Caco-2 (cell line): Measurements from ENCODE around the gene ABHD8. TPM values are rescaled to one million over a fixed set of nuclear protein-coding genes. Genes with fewer than 3 reads are reported as not detected.
A peak's percentile ranks its signal among the peaks of the same experiment; 100 is the strongest.
"Not testable (repeated sequence)": the region's sequence is repeated elsewhere in the genome, so short reads cannot be mapped to it uniquely, and the experiment has no call there.

Source experiments
- BruUV-seq: library from RNA; stranded (reverse); fragments of 400-500 nt; replicated peaks from 2 replicates; lab custom pipeline; 2021; lab: Mats Ljungman, UMichigan
- CTCF ChIA-PET: fragments of 300-600 bp; sonication (Branson Sonifier 250); formaldehyde crosslinking; loops from one replicate; lab custom pipeline; 2022; ENCODE audit warnings: antibody characterized with exemption; lab: Charles Lee
- POLR2A ChIA-PET: fragments of 300-600 bp; sonication (Branson Sonifier 250); formaldehyde crosslinking; loops from one replicate; lab custom pipeline; 2022; ENCODE audit warnings: antibody characterized with exemption; lab: Charles Lee
- DNase-seq, 2 experiments: peaks; one replicate each; pipeline versions ENCODE4 v3.0.0 to v3.0.0-alpha.2; 2020 to 2022
- H3K27me3 ChIP-seq: replicated peaks from 2 replicates; pipeline ENCODE4 v1.6.0; 2011; ENCODE audit warnings: low read length; ENCODE audit not compliant: control insufficient read depth, insufficient read depth
- H3K36me3 ChIP-seq: 2 replicates; pipeline ENCODE4 v1.5.1; 2011; ENCODE audit warnings: low read length; ENCODE audit not compliant: control insufficient read depth, insufficient read depth
- H3K4me1 ChIP-seq: fragments of 250-450 bp; sonication (Bioruptor Pico); 2 replicates; pipeline ENCODE4 v1.5.1; 2020; ENCODE audit warnings: mild to moderate bottlenecking
- H3K4me3 ChIP-seq: 2 replicates; pipeline ENCODE4 v1.5.1; 2011; ENCODE audit warnings: low read depth, mild to moderate bottlenecking, control low read depth, low read length
- H3K9me3 ChIP-seq: fragments of 250-450 bp; sonication (Bioruptor Pico); 2 replicates; pipeline ENCODE4 v1.5.1; 2020; ENCODE audit warnings: mild to moderate bottlenecking, moderate library complexity
- H3K27ac Mint-ChIP-seq: one replicate; pipeline ENCODE4 v1.8.0; 2022; ENCODE audit warnings: mixed read lengths; ENCODE audit not compliant: unreplicated experiment
- H3K27me3 Mint-ChIP-seq: one replicate; pipeline ENCODE4 v1.8.0; 2022; ENCODE audit warnings: mixed read lengths; ENCODE audit not compliant: insufficient read depth, unreplicated experiment
- H3K36me3 Mint-ChIP-seq: one replicate; pipeline ENCODE4 v1.8.0; 2022; ENCODE audit warnings: mild to moderate bottlenecking, mixed read lengths; ENCODE audit not compliant: insufficient read depth, unreplicated experiment
- H3K4me1 Mint-ChIP-seq: one replicate; pipeline ENCODE4 v1.8.0; 2022; ENCODE audit warnings: low read depth, mixed read lengths; ENCODE audit not compliant: unreplicated experiment
- H3K4me3 Mint-ChIP-seq: one replicate; pipeline ENCODE4 v1.8.0; 2022; ENCODE audit warnings: mild to moderate bottlenecking, moderate library complexity, mixed read lengths; ENCODE audit not compliant: unreplicated experiment
- H3K9me3 Mint-ChIP-seq: one replicate; pipeline ENCODE4 v1.8.0; 2022; ENCODE audit warnings: mixed read lengths; ENCODE audit not compliant: unreplicated experiment
- CTCF ChIP-seq, 2 experiments: fragments of 200-600 bp in 1 of 2; IDR thresholded peaks; 1 replicate in 1 of 2; 2 replicates in 1 of 2; pipeline versions ENCODE4 v1.5.1 to v1.8.0; 2011 to 2022; ENCODE audit warnings: antibody characterized with exemption in 1 of 2, control low read depth in 1 of 2, inconsistent platforms in 1 of 2, low read depth in 1 of 2, low read length in 1 of 2, mild to moderate bottlenecking in 1 of 2, moderate library complexity in 1 of 2; ENCODE audit not compliant: insufficient read depth in 1 of 2, severe bottlenecking in 1 of 2, unreplicated experiment in 1 of 2
- intact Hi-C: fragments of 100-400 bp; cut with micrococcal nuclease; formaldehyde crosslinking; loops from one replicate; pipeline ENCODE4 v1.10.0; 2022; ENCODE audit not compliant: unreplicated experiment
- total RNA-seq: library from RNA; stranded (reverse); gene quantifications from 2 replicates; pipeline ENCODE4 v1.2.3, GENCODE V29; 2022

ABHD8 gene
- total RNA-seq, 1 experiment from 2014 or later, result 11.3 TPM

GRCh38 chr19:17300992-17301619, 2.1 kb downstream of the ABHD8 start:
- intact Hi-C loops, result no loop called here
- Mint-ChIP-seq H3K9me3 (no peaks in the 10 kb centered on the region), H3K36me3 (peaks cover 40% of the 10 kb centered on the region), H3K4me1 (no peaks in the 10 kb centered on the region), H3K27ac (peak overlapping the region; percentile 25), H3K4me3 (no peak overlapping the region), H3K27me3 (no peaks in the 10 kb centered on the region)
- Histone ChIP-seq H3K4me1 (peaks cover 16% of the 10 kb centered on the region), H3K27me3 (no peaks in the 10 kb centered on the region), H3K9me3 (peaks cover 5% of the 10 kb centered on the region; the same call in 1 of the 2 replicates), H3K36me3 (0 out of 2 replicates have a peak, but pooled peaks cover 2% of the 10 kb centered on the region), H3K4me3 (no peak overlapping the region)
- ChIA-PET POLR2A (no interaction called here), CTCF (no interaction called here)
- no peak for DNase-seq
- no peak for TF ChIP-seq CTCF (IDR thresholded peaks at IDR 0.05; ENCODE audit: insufficient read depth in 1 of 2, low read depth in 1 of 2, low read length in 1 of 2, severe bottlenecking in 1 of 2, unreplicated experiment in 1 of 2)
- BruUV-seq, result no TSS peak

GRCh38 chr19:17296976-17297375, 6.2 kb downstream of the ABHD8 start:
- ChIA-PET POLR2A (no interaction called here), CTCF (no interaction called here)
- Mint-ChIP-seq H3K4me3 (no peak overlapping the region), H3K27ac (no peak overlapping the region), H3K4me1 (no peaks in the 10 kb centered on the region), H3K36me3 (peaks cover 28% of the 10 kb centered on the region), H3K9me3 (no peaks in the 10 kb centered on the region), H3K27me3 (no peaks in the 10 kb centered on the region)
- Histone ChIP-seq H3K4me3 (no peak overlapping the region), H3K36me3 (peaks cover 3% of the 10 kb centered on the region; the same call in 1 of the 2 replicates), H3K27me3 (no peaks in the 10 kb centered on the region), H3K9me3 (peaks cover 5% of the 10 kb centered on the region; the same call in 1 of the 2 replicates), H3K4me1 (peaks cover 2% of the 10 kb centered on the region)
- no TSS peak for BruUV-seq
- no peak for TF ChIP-seq CTCF (IDR thresholded peaks at IDR 0.05; ENCODE audit: insufficient read depth in 1 of 2, low read depth in 1 of 2, low read length in 1 of 2, severe bottlenecking in 1 of 2, unreplicated experiment in 1 of 2)
- DNase-seq, result no peak
- intact Hi-C loops, result no loop called here

- no peak overlapping the region for H3K4me3 ChIP-seq
- Mint-ChIP-seq H3K27ac (no peak overlapping the region), H3K4me3 (no peak overlapping the region), H3K9me3 (no peaks in the 10 kb centered on the region), H3K27me3 (no peaks in the 10 kb centered on the region), H3K4me1 (no peaks in the 10 kb centered on the region), H3K36me3 (peaks cover 27% of the 10 kb centered on the region)
- no peaks in the 10 kb centered on the region for H3K4me1 ChIP-seq
- ChIA-PET CTCF (interaction anchor here (0.6 kb wide), 1 partner anchor 9 kb away, joined by 4 read pairs; no protein-coding TSS in a partner anchor), POLR2A (no interaction called here)
- H3K9me3 ChIP-seq, result peaks cover 5% of the 10 kb centered on the region; the same call in 1 of the 2 replicates
- H3K36me3 ChIP-seq, result peaks cover 3% of the 10 kb centered on the region; the same call in 1 of the 2 replicates
- H3K27me3 ChIP-seq, result no peaks in the 10 kb centered on the region
- TF ChIP-seq CTCF (IDR thresholded peaks at IDR 0.05; ENCODE audit: insufficient read depth in 1 of 2, low read depth in 1 of 2, low read length in 1 of 2, severe bottlenecking in 1 of 2, unreplicated experiment in 1 of 2), result no peak
- no TSS peak for BruUV-seq
- DNase-seq, result no peak
- intact Hi-C loops, result no loop called here
These were observed 7.0 kb downstream of the ABHD8 start for GRCh38 chr19:17296273-17296672.

GRCh38 chr19:17295551-17295950, 7.7 kb downstream of the ABHD8 start:
- DNase-seq, H3K27me3 ChIP-seq, H3K27me3 Mint-ChIP-seq, H3K4me1 ChIP-seq, H3K27ac Mint-ChIP-seq, H3K4me1 Mint-ChIP-seq, H3K36me3 ChIP-seq, H3K4me3 ChIP-seq, H3K9me3 ChIP-seq, intact Hi-C loops, H3K9me3 Mint-ChIP-seq, BruUV-seq, H3K4me3 Mint-ChIP-seq, POLR2A ChIA-PET: not testable (repeated sequence)
- H3K36me3 Mint-ChIP-seq, result peaks cover 27% of the 10 kb centered on the region
- CTCF ChIA-PET, result interaction anchor here (0.6 kb wide), 1 partner anchor 10 kb away, joined by 4 read pairs; no protein-coding TSS in a partner anchor
